Measurements from ENCODE around the gene CLDN10.
A peak's percentile ranks its signal among the peaks of the same experiment; 100 is the strongest.
"Not testable (repeated sequence)": the region's sequence is repeated elsewhere in the genome, so short reads cannot be mapped to it uniquely, and the experiment has no call there.

The CLDN10 gene

DNA sequence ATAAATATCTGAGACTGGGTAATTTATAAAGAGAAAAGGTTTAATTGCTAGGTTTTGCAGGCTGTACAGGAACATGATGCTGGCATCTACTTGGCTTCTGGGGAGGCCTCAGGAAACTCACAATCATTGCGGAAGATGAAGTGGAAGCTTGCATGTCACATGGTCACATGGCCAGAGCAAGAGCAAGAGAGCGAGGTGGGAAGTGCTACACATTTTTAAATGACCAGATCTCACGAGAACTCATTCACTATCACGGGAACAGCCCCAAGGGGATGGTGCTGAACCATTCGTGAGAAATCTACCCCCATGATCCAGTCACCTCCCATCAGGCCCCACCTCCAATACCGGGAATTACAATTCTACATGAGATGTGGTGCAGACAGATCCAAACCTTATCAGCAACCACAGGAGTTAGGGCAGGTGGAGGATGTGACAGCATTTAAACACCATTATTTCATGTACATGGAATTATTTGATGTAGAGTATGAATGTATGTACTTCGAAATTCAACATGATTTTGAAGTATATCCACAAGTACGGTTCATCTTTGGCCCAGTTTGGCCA lies 10.5 kb upstream of the CLDN10 start:
- DNase-seq = no peak

DNA sequence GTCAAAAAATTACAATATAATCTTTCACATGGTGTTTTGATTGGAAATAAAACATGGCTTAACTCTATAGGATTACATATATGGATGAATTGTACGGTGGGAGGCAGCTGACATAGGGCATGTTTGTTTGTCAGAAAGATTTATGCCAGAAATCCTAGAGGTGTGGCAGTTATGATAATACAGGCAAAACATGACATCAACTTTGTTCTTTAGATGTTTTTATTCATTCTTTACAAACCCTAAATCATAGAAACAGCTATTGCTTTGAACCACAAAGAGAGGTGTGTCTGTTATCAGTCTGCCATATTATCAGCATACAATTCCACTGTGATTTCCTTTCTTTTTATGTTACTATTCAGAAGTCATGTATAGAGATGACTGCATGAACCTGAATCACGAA lies 8.2 kb upstream of the CLDN10 start:
- DNase-seq = no peak

DNA sequence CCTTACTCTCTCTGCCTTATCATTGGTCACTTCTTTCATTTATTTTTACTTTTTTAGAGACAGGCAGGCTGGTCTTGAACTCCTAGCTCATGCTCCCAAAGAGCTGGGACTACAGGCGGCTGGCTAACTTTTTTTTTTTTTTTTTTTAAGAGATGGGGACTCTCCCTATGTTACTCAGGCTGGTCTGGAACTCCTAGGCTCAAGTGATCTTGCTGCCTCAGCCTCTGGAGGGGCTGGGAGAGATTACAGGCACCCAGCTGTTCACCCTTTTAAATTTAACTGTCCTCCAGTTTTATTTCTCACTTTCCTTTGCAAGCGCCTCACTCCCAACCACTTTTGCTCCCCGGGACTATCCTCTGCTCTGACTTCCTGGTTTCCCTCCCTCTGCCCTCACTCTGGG lies 5.6 kb upstream of the CLDN10 start:
- no peak for DNase-seq

DNA sequence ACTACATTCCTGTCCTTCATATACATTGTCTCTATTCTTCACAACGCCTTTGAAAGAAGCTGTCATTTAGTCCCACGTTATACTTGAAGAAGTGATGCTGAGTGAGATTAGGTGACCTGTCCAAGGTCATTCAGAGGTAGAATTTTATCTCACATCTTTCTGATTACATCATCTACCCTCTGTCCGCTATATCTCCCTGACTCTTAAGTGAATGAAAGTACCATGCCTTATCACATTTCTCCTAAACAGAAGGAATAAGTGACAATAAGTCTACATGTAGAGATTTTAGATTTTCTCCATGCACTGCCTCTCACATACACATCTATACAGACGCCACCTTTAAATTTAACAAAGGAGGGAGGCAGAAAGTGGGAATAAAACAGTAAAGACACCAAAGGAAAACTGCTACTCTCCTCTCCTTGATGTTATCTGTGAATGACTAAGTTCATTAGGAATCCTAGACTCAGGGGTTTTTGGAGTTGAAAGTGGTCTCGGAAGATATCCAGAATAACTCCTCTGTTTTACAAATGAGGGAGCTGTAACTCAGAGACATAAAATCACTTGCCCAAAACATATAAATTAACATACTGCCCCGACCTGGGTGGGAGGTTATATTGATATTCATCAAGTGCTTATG lies 4.9 kb upstream of the CLDN10 start:
- DNase-seq = no peak

DNA sequence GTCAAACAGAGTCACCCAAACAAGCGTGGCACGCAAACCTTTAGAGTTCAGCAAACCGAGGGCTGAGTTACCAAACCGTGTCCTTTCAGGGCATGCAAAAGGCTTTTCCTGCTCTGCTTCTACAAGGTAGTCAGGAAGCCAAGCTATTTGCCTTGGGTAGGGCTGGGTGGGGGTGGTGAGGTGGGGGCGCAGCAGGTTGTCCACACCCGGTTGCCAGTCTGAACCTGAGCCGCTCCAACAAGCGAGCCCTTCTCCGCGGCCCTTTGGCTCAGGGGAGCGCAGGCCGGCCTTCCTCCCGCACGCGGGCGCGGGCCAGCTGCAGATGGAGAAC lies 347 bp upstream of the CLDN10 start:
- DNase-seq = no peak

DNA sequence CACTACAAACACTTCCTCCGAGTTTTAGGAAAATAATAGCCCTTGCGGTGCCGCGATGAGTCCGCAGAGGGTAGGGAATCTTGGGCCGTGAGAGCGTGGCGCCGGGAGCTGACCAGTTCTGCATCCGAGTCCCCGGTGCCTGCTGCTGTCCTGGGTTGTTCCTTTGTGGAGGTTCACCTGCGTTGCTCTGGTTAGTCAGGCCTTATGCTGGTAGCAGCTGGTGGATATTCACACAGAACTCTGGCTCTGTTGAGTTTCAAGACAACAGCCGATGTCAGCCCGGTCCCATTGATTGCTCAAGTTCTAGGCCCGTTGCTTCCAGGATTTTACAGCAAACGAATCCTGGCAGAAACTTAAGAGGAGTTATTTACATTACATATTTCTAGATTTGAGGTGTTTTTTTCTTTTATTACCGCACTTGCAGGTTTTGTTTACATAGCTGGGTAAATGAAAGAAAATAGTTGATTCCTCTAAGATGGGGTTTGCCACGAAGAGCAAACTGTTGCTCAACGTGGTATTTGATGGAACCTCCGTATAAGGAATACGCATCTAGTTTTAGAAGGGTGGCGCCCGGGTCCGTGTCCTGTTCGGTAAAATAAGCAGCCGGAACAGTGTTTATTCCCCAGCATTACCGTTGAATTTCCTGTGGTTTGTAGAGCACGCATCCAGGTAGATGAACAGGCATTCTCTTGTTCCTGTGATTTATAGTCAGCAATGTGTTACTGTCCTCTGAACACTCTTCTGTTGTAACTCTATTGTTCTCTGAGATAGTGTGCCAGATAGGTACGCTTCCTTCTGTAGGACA lies 1.3 kb downstream of the CLDN10 start:
- DNase-seq = peak; percentile 70

DNA sequence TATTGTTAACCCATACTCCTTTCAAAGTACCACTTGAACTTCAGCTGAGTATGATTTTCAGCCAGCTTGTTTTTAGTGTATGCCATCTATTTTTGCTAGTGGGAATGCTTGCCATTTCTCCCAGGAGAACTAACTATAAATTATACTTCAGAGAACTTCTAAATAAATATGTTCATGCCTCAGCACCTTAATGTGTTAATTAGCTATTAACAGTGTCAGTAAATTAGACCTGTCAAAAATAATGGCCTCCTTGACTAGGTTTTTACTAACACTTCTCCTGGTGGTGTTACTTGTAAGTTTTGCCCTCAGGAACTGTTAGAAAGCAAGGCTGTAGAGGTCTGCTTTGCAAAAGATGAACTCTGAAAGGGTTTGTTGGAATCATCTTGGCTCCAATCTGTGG lies 4.5 kb downstream of the CLDN10 start:
- no peak for DNase-seq

DNA sequence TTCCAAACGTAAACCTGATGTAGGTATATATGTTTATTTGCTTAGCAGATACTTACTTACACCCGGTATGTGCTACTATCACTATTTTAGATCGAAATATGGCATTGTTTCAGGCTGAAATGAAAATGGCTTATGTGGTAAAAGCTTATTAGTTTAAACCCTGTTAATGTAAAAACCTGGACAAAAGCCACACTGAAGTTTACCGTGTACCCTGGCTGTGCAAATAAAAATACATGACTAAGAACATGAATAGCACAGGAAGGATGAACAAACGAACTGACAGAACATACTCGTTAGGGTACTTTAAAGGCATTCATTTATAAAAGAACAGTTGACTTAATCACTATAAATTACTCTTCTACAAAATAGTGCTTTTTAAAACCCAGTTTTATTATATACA lies 6.6 kb downstream of the CLDN10 start:
- DNase-seq = peak; percentile 21

DNA sequence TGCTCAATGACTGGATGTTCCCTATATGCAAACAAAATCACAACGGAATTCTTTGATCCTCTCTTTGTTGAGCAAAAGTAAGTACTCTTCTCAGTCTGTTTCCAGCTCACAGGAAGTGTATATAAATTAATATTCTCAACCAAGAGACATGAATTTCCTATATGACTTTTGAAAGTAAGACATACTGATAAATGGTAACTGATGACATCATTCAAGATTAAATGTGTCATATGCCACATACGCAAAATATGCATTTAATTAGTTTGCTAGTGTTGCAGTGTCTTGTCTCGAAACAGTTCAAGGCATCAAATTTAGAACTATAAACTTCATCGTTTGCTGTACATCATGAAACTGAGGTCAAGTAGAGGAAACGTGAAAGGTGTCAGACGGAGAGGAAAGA lies 7.9 kb downstream of the CLDN10 start:
- DNase-seq = no peak

DNA sequence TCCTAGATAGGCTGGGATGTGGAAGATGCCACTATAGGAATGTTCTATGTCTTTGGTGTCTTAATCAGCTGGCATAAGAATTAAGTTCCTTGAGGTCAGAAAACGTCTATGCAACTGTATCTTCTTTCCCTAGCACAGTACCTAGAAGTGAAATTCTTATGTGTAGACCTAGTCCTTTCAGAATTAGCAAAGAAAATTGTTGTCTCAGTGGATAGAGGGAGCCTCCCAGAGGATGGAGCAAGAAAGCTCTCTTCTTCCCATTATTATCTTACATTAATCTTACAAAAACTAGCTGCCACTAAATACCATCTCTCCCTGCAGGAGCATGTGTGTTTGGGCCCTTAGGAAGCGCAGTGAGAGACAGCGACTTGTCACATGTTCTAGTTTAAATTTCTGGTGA lies 11.6 kb downstream of the CLDN10 start:
- no peak for DNase-seq

DNA sequence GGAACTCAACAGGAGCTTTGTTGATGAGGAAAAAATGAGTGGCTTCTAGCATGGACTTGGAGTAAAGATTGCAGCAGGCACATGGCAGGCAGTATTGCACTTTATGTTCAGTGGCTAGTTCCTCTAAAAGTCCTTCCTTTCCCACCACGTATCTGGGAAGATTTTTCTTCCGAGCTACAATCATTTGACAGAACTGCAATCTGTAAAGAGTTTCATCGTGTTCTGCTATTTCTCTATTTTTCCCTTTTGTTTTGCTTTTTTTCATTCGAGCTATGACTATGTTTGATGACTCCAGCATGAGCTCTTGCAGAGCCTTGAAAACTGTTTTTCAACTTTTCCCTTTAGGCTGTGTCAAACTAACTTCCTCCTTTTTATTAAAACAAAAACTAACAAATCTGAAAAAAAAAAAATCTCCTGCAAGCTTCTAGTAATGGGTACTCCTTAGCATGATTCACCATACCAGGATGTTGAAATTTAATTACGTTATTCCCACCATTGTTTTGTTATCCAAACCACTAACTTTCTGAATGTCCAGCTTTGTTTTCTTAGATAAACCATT lies 12.3 kb downstream of the CLDN10 start:
- no peak for DNase-seq

DNA sequence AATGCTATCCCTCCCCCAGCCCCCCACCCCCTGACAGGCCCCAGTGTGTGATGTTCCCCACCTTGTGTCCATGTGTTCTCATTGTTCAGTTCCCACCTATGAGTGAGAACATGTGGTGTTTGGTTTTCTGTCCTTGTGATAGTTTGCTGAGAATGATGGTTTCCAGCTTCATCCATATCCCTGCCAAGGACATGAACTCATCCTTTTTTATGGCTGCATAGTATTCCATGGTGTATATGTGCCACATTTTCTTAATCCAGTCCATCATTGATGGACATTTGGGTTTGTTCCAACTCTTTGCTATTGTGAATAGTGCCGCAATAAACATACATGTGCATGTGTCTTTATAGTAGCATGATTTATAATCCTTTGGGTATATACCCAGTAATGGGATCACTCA lies 13.2 kb downstream of the CLDN10 start:
- DNase-seq = not testable (repeated sequence)

DNA sequence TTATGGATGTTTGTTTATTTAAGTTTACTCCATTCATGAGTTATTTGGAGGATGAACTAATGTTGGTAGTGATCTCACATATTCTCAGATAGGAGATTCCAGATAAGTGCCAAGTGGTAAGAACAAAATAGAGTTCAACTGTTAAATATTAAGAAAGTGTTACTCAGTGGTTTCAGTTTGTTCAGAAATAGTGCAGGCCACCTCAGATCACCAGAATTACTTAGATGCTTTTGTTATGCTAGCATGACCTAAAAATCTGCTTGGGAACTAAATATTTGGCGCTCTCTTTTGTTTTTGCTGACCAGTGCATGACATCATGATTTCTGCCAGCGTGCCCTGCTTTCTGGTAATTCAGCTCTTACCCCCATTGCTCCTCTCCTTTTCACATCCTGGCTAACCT lies 15.6 kb downstream of the CLDN10 start:
- no peak for DNase-seq

DNA sequence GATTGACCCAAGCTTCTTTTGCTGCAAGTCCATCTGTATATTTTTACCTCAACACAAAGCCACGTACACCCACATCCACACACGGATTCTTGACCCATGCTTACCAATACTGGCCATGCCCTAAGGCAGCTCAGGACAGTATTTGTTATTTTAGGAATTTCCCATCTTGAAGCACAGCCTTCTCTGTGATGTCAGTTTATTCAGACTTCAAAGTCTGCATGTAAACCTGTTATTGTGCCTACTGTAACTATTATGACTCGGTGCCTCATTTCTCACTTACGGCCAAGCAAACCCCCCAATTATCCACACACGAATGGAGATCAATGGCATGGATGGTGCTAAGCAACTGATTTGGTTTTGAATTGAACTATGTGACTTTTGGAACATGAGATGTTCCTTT lies 17.5 kb downstream of the CLDN10 start:
- DNase-seq = no peak

DNA sequence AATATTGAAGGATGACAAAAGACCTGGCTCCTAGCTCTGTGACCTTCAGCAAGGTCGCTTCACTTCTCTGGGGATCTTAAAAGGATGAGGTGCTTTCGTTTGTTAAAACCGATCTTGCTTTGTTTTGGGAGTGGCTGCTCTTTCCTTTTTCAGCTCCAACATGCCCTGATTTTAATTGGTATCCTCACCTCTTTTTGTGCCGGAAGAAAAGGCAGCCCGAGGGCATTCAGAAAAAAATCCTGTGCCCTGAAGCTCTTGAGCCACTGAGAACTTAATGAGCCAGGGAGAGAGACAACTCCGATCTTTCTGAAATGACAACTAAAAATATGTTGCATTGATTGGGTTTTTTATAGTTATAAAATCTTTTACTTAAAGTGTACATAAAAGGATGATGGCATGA lies 19.4 kb downstream of the CLDN10 start:
- no peak for DNase-seq

DNA sequence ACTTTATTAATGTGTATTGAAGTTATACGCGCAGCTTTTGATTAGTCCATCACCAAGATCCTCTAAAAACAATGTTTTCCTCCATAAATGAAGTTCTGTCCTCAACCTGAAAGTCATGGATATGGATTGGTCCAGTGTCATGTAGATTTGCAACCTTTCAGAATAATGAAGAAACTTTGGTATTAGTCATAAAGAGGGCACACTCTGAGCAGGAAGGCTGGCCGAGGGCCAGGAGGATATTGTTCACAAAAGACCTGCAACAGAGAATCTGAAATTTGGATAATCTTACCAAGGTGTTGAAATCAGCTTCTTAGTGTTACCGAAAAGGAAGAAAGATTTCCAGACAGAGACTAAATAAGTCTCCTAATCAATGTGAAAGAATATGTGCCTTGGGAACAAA lies 20.7 kb downstream of the CLDN10 start:
- no peak for DNase-seq

DNA sequence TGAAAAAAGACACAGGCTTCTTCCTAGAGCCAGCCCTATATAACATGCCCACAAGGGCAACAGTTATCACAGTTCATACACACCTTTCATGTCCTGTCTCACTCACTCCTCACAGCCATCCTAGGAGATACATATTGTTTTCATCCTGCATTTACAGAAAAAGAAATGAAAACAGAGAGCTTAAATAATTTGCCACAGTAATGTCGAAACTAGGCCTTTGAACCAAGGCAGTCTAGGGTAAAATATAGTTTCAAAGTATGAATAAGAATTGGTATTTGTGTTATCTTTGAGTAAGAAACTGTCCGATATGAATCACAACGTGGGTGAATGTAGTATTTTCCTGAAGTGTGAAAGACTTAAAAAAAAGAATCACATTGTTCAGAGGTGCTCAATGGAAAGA lies 26.8 kb downstream of the CLDN10 start:
- DNase-seq = no peak

DNA sequence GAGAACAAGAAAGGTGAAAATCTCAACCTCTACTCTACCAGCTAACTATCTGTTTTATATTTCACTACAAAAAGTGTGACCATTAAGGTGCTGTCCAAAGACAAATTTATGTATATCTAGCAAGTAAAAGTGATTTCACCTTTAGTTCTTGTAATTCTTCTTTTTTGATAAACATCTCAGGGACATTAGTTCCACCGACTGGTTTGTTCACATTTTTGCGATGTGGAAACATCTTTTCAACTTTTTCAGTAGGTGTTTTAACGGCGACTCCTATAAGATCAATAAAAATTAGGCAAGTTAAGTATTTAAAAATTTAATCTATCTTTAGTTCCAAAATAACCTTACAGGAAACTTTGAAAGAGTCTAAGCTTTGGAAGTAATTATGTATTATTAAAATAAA lies 33.3 kb downstream of the CLDN10 start:
- no peak for DNase-seq

DNA sequence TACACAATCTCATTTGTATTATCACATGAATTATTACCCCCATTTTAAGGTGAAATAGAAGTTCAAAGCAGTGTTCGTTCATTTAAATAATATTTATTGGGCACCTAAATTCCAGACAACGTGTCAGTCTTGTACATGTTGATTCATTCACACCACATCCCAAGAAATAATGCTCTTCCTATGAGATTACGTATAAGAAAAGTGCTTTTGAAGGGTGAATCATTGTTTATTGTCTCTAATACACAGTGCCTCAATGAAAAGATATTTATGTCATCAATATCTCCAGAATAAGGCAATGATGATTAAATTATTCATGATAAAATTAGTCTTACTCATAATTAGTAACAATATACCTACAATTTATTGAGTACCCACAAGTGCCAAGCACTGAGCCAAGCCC lies 35.6 kb downstream of the CLDN10 start:
- DNase-seq = no peak

DNA sequence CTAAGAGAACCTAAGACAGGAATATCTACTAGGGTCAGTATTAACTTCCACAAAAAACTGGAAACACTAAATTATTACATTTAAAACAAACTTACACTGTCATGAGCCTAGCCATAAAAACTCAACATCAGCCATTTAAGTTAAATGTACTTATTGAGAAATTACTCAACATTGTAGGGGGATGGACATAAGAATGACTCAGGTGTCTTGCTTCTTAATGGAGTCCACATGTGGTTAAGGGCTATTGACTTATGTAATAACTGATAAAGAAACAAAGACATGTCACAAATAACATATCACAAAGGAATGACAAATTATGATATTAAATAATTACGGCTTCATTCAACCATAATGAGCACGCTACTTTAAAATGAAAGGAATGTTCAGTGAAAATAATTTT lies 36.2 kb downstream of the CLDN10 start:
- DNase-seq = no peak

DNA sequence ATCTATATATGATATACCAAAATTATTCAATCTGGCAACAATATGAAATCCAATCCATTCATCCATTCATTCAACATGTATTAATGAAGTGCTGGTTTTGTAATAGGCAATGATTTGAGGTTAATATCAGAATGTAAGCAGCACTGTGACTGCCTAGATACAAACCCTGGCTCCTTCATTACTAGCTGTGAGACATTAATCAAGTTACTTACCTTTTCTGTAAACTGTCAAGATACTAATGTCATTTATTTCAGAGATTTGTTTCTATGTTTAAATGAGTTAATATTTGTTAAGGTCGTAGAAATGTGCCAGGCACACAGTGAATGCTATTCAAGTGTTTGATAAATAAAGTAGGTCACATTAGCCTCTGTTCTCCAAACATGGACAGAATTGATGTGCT lies 40.9 kb downstream of the CLDN10 start:
- no peak for DNase-seq

DNA sequence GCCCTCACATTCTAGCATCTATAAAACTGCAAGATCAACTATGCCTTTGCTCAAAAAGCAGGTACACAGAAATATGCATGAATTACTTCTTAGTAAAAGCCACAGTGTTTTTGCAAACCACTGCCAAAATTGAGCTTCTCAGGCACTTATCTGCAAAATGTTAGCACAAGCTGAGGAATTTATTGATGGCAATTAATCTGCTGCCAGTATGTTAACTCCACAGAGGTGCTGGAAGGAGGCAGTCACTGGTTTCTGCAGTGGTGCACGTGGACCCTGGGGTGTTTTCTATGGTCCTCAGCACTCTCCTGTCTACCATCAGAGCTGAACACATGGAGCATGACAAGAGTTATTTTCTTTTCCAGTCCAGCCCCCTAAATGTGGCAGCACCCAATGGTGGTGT lies 44.2 kb downstream of the CLDN10 start:
- DNase-seq = no peak

DNA sequence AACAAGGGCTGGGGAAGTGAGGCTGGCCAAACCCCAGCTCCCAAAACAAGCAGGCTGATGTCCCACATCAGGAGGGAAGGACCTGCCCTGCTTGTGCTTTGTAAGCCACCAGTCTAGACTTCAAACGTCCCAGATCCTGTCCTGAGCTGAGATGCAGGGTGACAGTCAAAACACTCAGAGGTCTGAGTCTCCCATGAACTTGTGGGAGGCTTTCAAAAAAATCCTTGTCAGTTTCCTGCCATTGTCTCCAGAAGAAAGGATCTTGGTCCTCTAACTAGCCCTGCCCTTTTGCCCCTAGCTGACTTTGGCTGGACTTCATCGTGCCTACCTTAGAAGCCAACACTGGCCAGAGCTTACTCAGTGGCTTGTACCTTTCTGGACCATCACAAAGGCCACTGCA lies 48.7 kb downstream of the CLDN10 start:
- no peak for DNase-seq

DNA sequence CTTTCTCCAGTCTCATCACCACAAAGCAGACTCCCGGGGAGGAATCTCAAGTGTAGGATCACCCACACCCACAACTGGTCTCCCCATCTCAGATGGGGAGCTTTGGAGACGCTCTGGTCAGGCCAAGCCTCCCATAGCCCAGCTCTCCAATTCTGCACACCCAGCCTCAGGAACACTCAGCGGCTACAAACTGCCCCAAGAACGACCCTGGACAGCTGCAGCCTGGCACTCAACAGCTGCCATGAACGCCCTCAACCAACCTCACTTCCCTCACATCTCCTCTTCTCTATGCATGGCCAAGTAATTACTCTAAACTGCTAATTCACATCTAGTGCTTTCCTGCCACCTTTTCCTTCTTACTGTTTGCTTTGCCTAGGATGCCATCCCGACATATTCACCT lies 49.4 kb downstream of the CLDN10 start:
- no peak for DNase-seq
